CD14-positive monocyte (primary cell): ENCODE measurements around the gene PIP4K2A. TPM values are rescaled to one million over a fixed set of nuclear protein-coding genes. Genes with fewer than 3 reads are reported as not detected.

Experiments used
- DNase-seq, 3 donors: peaks; one replicate each; pipeline ENCODE4 v3.0.0-alpha.2; 2011 to 2022
- H2AFZ ChIP-seq: 2 replicates; pipeline ENCODE4 v1.6.0; 2012; ENCODE audit warnings: mild to moderate bottlenecking, low read depth, low read length, inconsistent platforms; ENCODE audit not compliant: insufficient read depth, poor library complexity, severe bottlenecking
- H3K27ac ChIP-seq, 2 donors: 1 replicate in 1 of 2; 2 replicates in 1 of 2; pipeline ENCODE4 v1.5.1; 2012 to 2013; ENCODE audit warnings: low read length in 2 of 2, control low read depth in 1 of 2, inconsistent platforms in 1 of 2, low read depth in 1 of 2, mild to moderate bottlenecking in 1 of 2
- H3K27me3 ChIP-seq, 2 donors: one replicate each; pipeline versions ENCODE4 v1.6.0 to v1.6.1; 2011 to 2013; ENCODE audit warnings: low read length in 2 of 2; ENCODE audit not compliant: control insufficient read depth in 2 of 2, insufficient read depth in 2 of 2
- H3K36me3 ChIP-seq, 2 donors: replicated peaks in 1 of 2; 1 replicate in 1 of 2; 2 replicates in 1 of 2; pipeline versions ENCODE4 v1.5.1 to v1.6.1; 2012 to 2013; ENCODE audit warnings: low read length in 2 of 2, control low read depth in 1 of 2, inconsistent platforms in 1 of 2, mild to moderate bottlenecking in 1 of 2; ENCODE audit not compliant: insufficient read depth in 2 of 2, control insufficient read depth in 1 of 2
- H3K4me1 ChIP-seq, 2 donors: 1 replicate in 1 of 2; 2 replicates in 1 of 2; pipeline versions ENCODE4 v1.5.1 to v1.6.1; 2012 to 2013; ENCODE audit warnings: low read length in 2 of 2, control low read depth in 1 of 2, inconsistent platforms in 1 of 2, mild to moderate bottlenecking in 1 of 2, moderate library complexity in 1 of 2; ENCODE audit not compliant: insufficient read depth in 2 of 2, control insufficient read depth in 1 of 2
- H3K4me2 ChIP-seq: replicated peaks from 2 replicates; pipeline ENCODE3; 2012; ENCODE audit warnings: low read length, moderate library complexity, mild to moderate bottlenecking; ENCODE audit not compliant: poor library complexity, severe bottlenecking; ENCODE audit errors: extremely low read depth
- H3K4me3 ChIP-seq, 3 experiments: fragments of 200-600 bp in 1 of 3; sonication (generic) in 1 of 3; replicated peaks in 1 of 3; 1 replicate in 2 of 3; 2 replicates in 1 of 3; pipeline ENCODE4 v1.5.1; 2011 to 2013; ENCODE audit warnings: low read length in 3 of 3, mild to moderate bottlenecking in 3 of 3, control low read depth in 2 of 3, low read depth in 2 of 3, inconsistent platforms in 1 of 3, moderate library complexity in 1 of 3
- H3K79me2 ChIP-seq: 2 replicates; pipeline ENCODE4 v1.6.0; 2012; ENCODE audit warnings: mild to moderate bottlenecking, control low read depth, inconsistent platforms, low read length, moderate library complexity; ENCODE audit not compliant: insufficient read depth
- H3K9ac ChIP-seq: 2 replicates; pipeline ENCODE4 v1.6.0; 2017; ENCODE audit warnings: low read length, mild to moderate bottlenecking; ENCODE audit not compliant: insufficient read depth, poor library complexity, severe bottlenecking
- H3K9me3 ChIP-seq, 2 donors: replicated peaks in 1 of 2; 1 replicate in 1 of 2; 2 replicates in 1 of 2; pipeline versions ENCODE4 v1.5.1 to v1.6.1; 2012 to 2013; ENCODE audit warnings: low read length in 2 of 2, control low read depth in 1 of 2; ENCODE audit not compliant: control insufficient read depth in 1 of 2, insufficient read depth in 1 of 2
- H4K20me1 ChIP-seq: 2 replicates; pipeline ENCODE4 v1.6.0; 2012; ENCODE audit warnings: mild to moderate bottlenecking, low read length, control low read depth, moderate library complexity; ENCODE audit not compliant: insufficient read depth
- H3K27ac Mint-ChIP-seq, 7 donors: one replicate each; pipeline ENCODE4 v1.8.0; 2020; ENCODE audit warnings: mild to moderate bottlenecking in 7 of 7, mixed read lengths in 7 of 7, moderate library complexity in 6 of 7, inconsistent platforms in 2 of 7
- H3K27me3 Mint-ChIP-seq, 3 donors: one replicate each; pipeline ENCODE4 v1.8.0; 2021 to 2022; ENCODE audit warnings: low read depth in 3 of 3, mild to moderate bottlenecking in 3 of 3, mixed read lengths in 3 of 3, moderate library complexity in 3 of 3, inconsistent platforms in 1 of 3
- H3K36me3 Mint-ChIP-seq, 2 donors: one replicate each; pipeline ENCODE4 v1.8.0; 2020; ENCODE audit warnings: mixed read lengths in 2 of 2, inconsistent platforms in 1 of 2, mild to moderate bottlenecking in 1 of 2
- H3K4me1 Mint-ChIP-seq: one replicate; pipeline ENCODE4 v1.8.0; 2020; ENCODE audit warnings: mild to moderate bottlenecking, mixed read lengths
- H3K4me3 Mint-ChIP-seq, 2 donors: one replicate each; pipeline ENCODE4 v1.8.0; 2020; ENCODE audit warnings: mild to moderate bottlenecking in 2 of 2, mixed read lengths in 2 of 2, moderate library complexity in 1 of 2
- H3K9me3 Mint-ChIP-seq, 7 donors: one replicate each; pipeline ENCODE4 v1.8.0; 2020 to 2022; ENCODE audit warnings: mixed read lengths in 7 of 7, mild to moderate bottlenecking in 6 of 7, moderate library complexity in 6 of 7, inconsistent platforms in 2 of 7
- WGBS: methylation state at CpG from one replicate; pipeline ENCODE4 v1.1.5; 2013; ENCODE audit warnings: missing lambda C conversion rate; ENCODE audit not compliant: insufficient coverage; 5-methylcytosine and 5-hydroxymethylcytosine counted together
- intact Hi-C, 2 donors: fragments of 100-400 bp; cut with micrococcal nuclease; formaldehyde crosslinking; loops; one replicate each; pipeline versions ENCODE4 v1.15.0 to v1.15.1; 2023
- polyA plus RNA-seq, 3 donors: library from polyadenylated mRNA; depleted of rRNA in 1 of 3; unstranded in 2 of 3; stranded (reverse) in 1 of 3; fragments of 300-500 nt in 2 of 3; fragments of >200 nt in 1 of 3; fragmentation: Illumina TruSeq in 2 of 3; gene quantifications; 1 replicate in 2 of 3; 2 replicates in 1 of 3; pipeline ENCODE4 v1.2.3, GENCODE V29; 2012 to 2021
- TF ChIP-seq, protein P1 (sequence below): fragments of 200-600 bp; IDR thresholded peaks from one replicate; pipeline ENCODE4 v1.8.0; 2022; ENCODE audit warnings: antibody characterized with exemption, mild to moderate bottlenecking

Gene PIP4K2A
- polyA plus RNA-seq, 3 donors = 9.7 to 33.7 (median 16.6) TPM

- no peaks in the 10 kb centered on the region for H3K27me3 Mint-ChIP-seq
- TF ChIP-seq, protein P1, sequence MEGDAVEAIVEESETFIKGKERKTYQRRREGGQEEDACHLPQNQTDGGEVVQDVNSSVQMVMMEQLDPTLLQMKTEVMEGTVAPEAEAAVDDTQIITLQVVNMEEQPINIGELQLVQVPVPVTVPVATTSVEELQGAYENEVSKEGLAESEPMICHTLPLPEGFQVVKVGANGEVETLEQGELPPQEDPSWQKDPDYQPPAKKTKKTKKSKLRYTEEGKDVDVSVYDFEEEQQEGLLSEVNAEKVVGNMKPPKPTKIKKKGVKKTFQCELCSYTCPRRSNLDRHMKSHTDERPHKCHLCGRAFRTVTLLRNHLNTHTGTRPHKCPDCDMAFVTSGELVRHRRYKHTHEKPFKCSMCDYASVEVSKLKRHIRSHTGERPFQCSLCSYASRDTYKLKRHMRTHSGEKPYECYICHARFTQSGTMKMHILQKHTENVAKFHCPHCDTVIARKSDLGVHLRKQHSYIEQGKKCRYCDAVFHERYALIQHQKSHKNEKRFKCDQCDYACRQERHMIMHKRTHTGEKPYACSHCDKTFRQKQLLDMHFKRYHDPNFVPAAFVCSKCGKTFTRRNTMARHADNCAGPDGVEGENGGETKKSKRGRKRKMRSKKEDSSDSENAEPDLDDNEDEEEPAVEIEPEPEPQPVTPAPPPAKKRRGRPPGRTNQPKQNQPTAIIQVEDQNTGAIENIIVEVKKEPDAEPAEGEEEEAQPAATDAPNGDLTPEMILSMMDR = no peak
- Histone ChIP-seq H4K20me1 (peaks cover 92% of the 10 kb centered on the region), H3K27me3 (no peaks in the 10 kb centered on the region), H3K4me2 (peak overlapping the region; percentile 63), H3K9ac (no peak overlapping the region), H2AFZ (no peak overlapping the region), H3K27ac (peak overlapping the region; percentile 52 to 78), H3K79me2 (peaks cover 100% of the 10 kb centered on the region), H3K9me3 (no peaks in the 10 kb centered on the region), H3K36me3 (no peaks in the 10 kb centered on the region), H3K4me1 (peaks cover 18 to 23% of the 10 kb centered on the region in 2 donors), H3K4me3 (peak overlapping the region in 1 of 3 experiments; percentile 47)
- intact Hi-C loops = no loop called here
- H3K36me3 Mint-ChIP-seq = peaks cover 2% of the 10 kb centered on the region in 2 donors
- H3K4me3 Mint-ChIP-seq = peak overlapping the region; percentile 45 to 61
- WGBS = 100% methylated on average over 1 of the region's 4 CpGs
- no peaks in the 10 kb centered on the region for H3K9me3 Mint-ChIP-seq
- peaks cover 37% of the 10 kb centered on the region for H3K4me1 Mint-ChIP-seq
- DNase-seq = no peak
- H3K27ac Mint-ChIP-seq = peak overlapping the region; percentile 78 to 96 (median 85)
These were observed 84.5 kb downstream of the PIP4K2A start for GRCh38 chr10:22629852-22630233.

- peaks cover 100% of the 10 kb centered on the region for H3K79me2 ChIP-seq
- H3K4me1 ChIP-seq = peaks cover 22 to 30% of the 10 kb centered on the region in 2 donors
- no CpG with 5 or more reads among the region's 2 CpGs for WGBS
- H3K27ac ChIP-seq = peak overlapping the region in 1 of 2 donors; percentile 78
- no peaks in the 10 kb centered on the region for H3K9me3 ChIP-seq
- H3K9ac ChIP-seq = no peak overlapping the region
- no peak overlapping the region for H2AFZ ChIP-seq
- no peaks in the 10 kb centered on the region for H3K27me3 Mint-ChIP-seq
- peak overlapping the region in 1 of 7 donors; percentile 39 for H3K27ac Mint-ChIP-seq
- H3K9me3 Mint-ChIP-seq = no peaks in the 10 kb centered on the region
- no peak overlapping the region for H3K4me3 ChIP-seq
- TF ChIP-seq, protein P1 = no peak
- peaks cover 2% of the 10 kb centered on the region in 2 donors for H3K36me3 Mint-ChIP-seq
- H3K4me1 Mint-ChIP-seq = peaks cover 43% of the 10 kb centered on the region
- DNase-seq = no peak
- intact Hi-C loops = no loop called here
- peaks cover 92% of the 10 kb centered on the region for H4K20me1 ChIP-seq
- H3K27me3 ChIP-seq = no peaks in the 10 kb centered on the region
- no peak overlapping the region for H3K4me3 Mint-ChIP-seq
- no peaks in the 10 kb centered on the region for H3K36me3 ChIP-seq
- H3K4me2 ChIP-seq = no peak overlapping the region
These were observed 85.3 kb downstream of the PIP4K2A start for GRCh38 chr10:22629126-22629525.
